SH-SY5Y (cell line): Measurements from ENCODE around the gene SENP2.

Experiments
- GATA2 ChIP-seq: IDR thresholded peaks from 2 replicates; pipeline ENCODE4 v1.6.1; 2011; ENCODE audit warnings: mild to moderate bottlenecking, low read depth, low read length
- GATA3 ChIP-seq: IDR thresholded peaks from 2 replicates; pipeline ENCODE4 v1.6.1; 2011; ENCODE audit warnings: low read depth, mild to moderate bottlenecking, low read length, moderate library complexity

The SENP2 gene

DNA sequence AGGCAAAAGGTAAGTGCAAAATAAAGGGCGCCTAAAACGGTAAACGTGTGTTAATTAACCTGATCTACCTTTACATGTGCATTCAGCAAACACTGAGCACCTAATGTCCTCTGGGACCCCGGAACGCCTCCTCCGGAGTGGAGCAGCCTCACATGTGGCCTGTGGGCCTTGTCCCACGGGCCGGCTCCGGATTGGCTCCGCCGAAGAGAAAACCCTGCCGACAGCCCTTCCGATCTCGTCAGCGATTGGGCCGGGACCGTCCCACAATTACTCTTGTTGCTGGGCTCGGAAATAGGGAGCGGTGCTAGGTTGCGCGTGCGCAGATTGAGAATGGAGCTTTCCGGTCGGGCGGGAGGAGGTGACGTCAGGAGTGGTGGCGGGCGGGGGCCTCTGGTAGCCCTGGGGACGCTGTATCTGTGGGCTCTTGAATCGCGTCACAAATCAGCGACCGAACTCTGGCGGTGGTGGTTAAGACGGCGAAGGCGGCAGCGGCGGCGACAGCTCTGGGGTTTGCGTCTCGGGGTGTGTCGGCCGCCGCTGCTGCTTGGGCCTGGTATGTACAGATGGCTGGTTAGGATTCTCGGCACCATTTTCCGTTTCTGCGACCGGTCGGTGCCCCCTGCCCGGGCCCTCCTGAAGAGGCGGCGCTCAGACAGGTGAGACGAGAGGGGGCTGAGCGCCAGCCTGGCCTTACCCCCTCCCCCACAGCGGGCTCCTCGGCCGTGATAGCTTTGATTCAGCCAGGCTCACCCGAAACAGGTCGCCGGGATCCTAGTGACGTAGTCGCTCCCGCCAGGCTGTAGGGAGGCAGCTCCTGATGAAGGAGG lies at the start of gene SENP2:
SENP2 (plus strand) TSS at position 437 of the 827 bp plus-strand sequence; CDS start at position 556, 119 bp downstream.
- TF ChIP-seq GATA3 (no peak), GATA2 (peak; percentile 43; the same call in 1 of the 2 replicates)

- TF ChIP-seq GATA3: no peak
- no peak for TF ChIP-seq GATA2
These were observed 48.6 kb upstream of the SENP2 start for GRCh38 chr3:185537369-185537970.

- no peak for TF ChIP-seq GATA3
- no peak for TF ChIP-seq GATA2
These were observed 46.2 kb upstream of the SENP2 start for GRCh38 chr3:185539934-185540333.

GRCh38 chr3:185540695-185541094 lies 45.4 kb upstream of the SENP2 start:
- TF ChIP-seq GATA2 (0 out of 2 replicates have a peak, but pooled peaks have one; percentile 18), GATA3 (no peak)

GRCh38 chr3:185549122-185549521 lies 37.0 kb upstream of the SENP2 start:
- TF ChIP-seq GATA2 (no peak), GATA3 (no peak)

DNA sequence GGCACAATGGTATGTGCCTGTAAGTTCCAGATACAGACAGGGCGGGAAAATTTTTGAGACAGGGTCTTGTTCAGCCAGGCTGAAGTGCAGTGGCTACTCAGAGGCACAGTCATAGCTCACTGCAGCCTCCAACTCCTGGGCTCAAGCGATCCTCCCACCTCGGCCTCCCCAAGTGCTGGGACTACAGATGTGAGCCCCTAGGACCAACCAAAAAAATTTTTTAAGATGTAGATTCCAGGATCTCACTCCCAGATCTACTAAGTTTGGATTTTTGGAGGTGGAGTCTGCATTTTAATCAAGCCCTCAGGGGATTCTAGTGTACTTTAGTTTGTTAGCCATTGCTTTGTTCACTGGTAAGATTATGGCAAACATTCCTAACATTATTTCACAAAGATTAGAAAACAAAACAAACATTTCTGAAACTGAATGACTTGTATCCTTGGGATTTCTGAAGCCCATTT lies 36.4 kb upstream of the SENP2 start:
- TF ChIP-seq GATA2 (no peak), GATA3 (no peak)

- no peak for TF ChIP-seq GATA2
- TF ChIP-seq GATA3: no peak
These were observed 33.7 kb upstream of the SENP2 start, which contains the start of gene LIPH for GRCh38 chr3:185552358-185552877. LIPH (minus strand) TSS chr3:185552588; CDS start chr3:185552471, 117 bp downstream.

- no peak for TF ChIP-seq GATA2
- no peak for TF ChIP-seq GATA3
These were observed 31.0 kb upstream of the SENP2 start for GRCh38 chr3:185555101-185555501.

- no peak for TF ChIP-seq GATA2
- no peak for TF ChIP-seq GATA3
These were observed 30.2 kb upstream of the SENP2 start for GRCh38 chr3:185555860-185556347.

GRCh38 chr3:185558395-185558794 lies 27.7 kb upstream of the SENP2 start:
- TF ChIP-seq GATA3 (no peak), GATA2 (no peak)

- no peak for TF ChIP-seq GATA3
- TF ChIP-seq GATA2: no peak
These were observed 26.4 kb upstream of the SENP2 start for GRCh38 chr3:185559706-185560090.

GRCh38 chr3:185560676-185561075 lies 25.4 kb upstream of the SENP2 start:
- TF ChIP-seq GATA3: no peak
- no peak for TF ChIP-seq GATA2

DNA sequence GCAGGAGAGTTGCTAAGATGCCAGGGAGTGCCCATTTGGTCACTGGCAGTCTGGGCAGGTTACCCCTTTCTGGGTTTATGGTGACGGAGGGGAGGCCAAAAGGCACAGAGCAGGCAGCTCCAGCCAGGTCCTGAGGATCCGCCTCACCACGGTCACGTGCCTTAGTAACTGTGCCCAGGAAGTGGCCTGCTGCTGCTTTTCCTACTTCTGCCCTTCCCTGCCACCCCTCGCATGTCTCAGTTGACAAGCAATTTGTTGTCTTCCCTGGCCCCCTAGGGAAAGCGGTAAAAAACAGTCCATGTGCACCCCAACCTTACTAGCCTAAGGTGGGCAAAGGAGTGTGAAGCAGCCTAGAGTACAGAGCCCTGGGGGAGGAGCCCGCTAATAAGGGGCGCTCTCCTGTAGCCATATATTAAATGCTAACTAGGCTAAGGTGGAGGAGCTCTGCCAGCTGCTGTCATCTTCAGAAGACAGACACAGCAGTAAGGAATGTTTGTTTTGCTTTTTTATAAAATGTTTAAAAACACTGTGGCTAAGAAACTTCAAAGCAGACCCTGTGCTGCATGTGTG lies 24.6 kb upstream of the SENP2 start:
- TF ChIP-seq GATA3 (no peak), GATA2 (no peak)

- no peak for TF ChIP-seq GATA3
- no peak for TF ChIP-seq GATA2
These were observed 24.1 kb upstream of the SENP2 start for GRCh38 chr3:185561958-185562357.
